GM18951 (cell line): ENCODE data around the gene S100A1.
"Not testable (repeated sequence)": the region's sequence is repeated elsewhere in the genome, so short reads cannot be mapped to it uniquely, and the experiment has no call there.

Source experiments
- POLR2A ChIP-seq: IDR thresholded peaks from 4 replicates; pipeline ENCODE4 v1.6.1; 2011; ENCODE audit warnings: mild to moderate bottlenecking; ENCODE audit not compliant: insufficient read length, insufficient read depth; ENCODE audit errors: extremely low read depth
- in situ Hi-C: fragments of 300-500 bp; cut with MboI; formaldehyde crosslinking; loops from one replicate; pipeline ENCODE4 v1.12.0; 2022; ENCODE audit warnings: low sequenced_read_pairs, mixed read lengths, inconsistent platforms; ENCODE audit not compliant: unreplicated experiment

The S100A1 gene

DNA sequence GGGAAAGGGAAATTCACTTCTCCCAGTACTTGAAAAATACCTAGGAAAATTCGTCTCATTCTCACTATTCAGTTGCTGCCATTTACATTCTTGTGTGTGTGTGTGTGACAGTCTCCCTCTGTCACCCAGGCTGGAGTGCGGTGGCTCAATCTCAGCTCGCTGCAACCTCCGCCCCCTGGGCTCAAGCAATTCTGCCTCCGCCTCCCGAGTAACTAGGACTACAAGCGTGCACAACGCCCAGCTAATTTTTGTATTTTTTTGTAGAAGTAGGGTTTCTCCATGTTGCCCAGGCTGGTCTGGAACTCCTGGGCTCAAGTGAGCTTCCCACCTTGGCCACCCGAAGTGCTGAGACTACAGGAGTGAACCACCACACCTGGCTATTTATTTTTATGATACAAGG, 31.4 kb downstream of the S100A1 start:
- TF ChIP-seq POLR2A = no peak
- in situ Hi-C loops = no loop called here

DNA sequence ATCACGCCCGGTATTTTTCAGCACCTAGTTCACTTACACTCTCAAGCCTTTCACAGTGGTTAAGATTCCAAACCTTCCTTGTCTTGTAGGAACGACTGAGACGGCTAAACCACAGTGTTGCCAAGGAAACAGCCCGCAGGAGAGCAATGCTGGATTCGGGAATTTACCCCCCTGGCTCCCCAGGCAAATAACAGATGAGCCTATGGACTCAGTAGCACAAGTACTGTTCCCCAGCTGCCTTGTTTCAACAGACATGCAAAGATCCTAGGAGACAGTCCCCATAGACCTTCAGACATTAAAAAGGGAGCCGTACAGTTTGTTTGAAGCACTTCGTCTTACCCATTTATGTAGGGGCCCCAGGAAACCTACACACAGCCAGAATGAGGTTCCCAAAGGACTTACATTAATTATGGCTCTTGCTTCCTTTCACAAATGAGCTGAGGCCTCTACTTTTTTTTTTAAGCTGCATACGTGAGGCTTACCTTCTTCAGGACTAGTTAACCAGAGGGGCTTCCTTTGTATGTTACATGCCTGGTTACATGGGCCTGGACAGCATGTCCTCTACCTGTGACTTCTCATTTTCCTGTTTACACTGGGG, 33.0 kb downstream of the S100A1 start:
- no peak for TF ChIP-seq POLR2A
- in situ Hi-C loops = no loop called here

DNA sequence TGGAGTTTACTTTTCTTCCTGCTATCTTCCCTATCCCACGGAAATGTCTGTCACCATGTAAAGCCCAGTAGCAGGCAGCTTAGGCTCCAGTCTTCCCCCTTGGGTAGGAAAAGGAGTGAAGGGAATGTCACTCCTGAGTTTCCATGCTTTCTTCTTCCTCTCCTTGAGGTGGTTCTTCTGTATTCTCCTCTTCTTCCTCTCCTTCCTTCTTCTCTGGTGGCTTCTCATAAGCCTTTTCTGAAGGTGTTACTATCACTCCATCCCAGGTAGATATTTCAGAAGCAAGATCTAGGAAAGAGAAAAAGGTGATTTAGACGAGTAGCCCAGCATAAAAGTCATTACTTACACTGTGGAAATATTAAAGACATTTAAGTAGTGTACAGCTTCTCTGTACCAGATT, 34.0 kb downstream of the S100A1 start:
- TF ChIP-seq POLR2A = no peak
- in situ Hi-C loops = no loop called here

DNA sequence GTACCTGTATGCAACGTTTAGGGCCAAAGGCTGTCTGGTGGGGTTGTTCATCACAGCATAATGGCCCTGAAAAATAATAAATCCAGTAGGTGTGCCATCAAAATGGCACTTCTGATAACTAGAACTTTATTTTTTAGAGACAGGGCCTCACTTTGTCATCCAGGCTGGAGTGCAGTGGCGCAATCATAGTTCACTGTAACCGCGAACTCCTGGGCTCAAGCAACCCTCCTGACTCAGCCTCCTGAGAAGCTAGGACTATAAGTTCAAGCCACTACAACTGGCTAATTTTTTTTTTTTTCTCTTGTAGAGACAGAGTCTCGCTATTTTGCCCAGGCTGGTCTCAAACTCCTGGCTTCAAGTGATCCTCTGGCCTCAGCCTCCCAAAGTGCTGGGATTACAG, 35.0 kb downstream of the S100A1 start:
- TF ChIP-seq POLR2A = no peak
- in situ Hi-C loops = no loop called here

DNA sequence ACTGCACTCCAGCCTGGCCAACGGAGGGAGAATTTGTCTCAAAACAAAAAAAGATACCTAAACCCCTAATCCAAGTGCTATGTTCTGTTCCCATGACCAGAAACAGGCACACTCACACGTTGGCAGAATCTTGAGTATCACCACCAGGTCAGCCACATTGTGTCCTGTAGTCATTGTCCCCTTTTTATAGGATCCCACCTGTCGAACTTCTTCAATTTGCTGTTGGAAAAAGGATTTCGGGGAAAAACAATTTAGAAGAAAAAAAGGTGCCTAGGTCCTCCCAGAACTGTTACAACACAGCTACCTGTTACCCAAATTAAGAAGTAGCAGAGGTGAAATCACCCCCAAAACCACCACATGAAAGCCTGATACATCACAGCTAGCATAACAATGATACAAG, 39.2 kb downstream of the S100A1 start:
- in situ Hi-C loops = no loop called here
- TF ChIP-seq POLR2A = no peak

DNA sequence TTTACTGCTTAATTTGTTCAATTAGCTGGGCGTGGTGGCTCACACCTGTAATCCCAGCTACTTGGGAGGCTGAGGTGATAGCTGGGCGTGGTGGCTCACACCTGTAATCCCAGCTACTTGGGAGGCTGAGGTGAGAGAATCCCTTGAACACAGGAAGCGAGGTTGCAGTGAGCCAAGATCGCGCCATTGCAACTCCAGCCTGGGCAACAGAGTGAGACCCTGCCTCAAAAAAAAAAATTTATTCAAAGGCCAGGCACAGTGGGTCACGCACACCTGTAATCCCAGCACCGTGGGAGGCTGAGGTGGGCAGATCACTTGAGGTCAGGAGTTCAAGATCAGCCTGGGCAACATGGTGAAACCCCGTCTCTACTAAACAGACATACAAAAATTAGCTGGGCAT, 40.4 kb downstream of the S100A1 start:
- in situ Hi-C loops = not testable (repeated sequence)

DNA sequence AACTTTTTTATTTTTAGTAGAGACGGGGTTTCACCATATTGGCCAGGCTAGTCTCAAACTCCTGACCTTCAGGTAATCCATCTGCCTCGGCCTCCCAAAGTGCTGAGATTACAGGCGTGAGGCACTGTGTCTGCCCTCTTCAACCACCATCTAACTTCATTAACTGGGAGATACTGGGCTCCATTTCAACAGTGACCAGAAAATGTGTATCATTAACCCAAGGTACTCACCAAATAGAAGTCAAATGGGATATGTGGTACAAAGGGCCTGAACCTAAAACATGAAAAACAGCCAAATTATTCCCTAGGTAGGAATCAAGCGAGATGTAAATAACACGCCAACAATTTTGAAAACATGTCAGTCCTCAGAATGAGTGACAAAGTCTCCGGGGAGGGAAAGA, 41.4 kb downstream of the S100A1 start:
- no peak for TF ChIP-seq POLR2A
- in situ Hi-C loops = loop anchor here (10.0 kb wide), 1 partner anchor 315 kb away; the partner anchor contains the start of gene RAB13

DNA sequence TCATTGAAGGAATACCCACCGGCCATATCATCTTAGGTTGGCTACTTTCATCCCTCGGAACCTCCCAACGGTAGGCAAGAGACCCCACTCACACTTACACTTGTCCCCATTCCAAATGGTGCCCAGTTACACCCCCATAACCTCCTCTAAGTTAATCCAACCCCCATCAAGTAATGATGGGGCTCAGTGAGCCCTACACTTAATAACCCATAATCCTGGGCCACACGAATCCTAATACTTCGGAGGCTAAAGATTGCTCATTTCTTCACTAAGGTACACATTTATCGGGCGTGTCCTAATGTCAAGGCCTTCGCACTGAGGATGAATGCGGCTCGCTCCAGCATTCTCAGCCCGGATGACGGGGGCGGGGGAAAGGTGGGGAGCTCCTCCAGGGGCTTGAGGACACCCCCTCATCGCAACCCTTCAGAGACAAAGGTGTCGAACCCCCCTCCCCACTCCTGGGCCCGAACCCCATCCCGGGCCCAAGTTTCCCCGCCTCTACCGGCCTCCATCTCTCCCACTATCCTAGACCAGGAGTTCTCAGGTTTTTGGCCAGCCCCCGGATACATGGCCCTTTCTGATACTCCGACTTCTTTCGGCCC, 42.1 kb downstream of the S100A1 start:
- no peak for TF ChIP-seq POLR2A
- in situ Hi-C loops = loop anchor here (10.0 kb wide), 1 partner anchor 314 kb away; the partner anchor contains the start of gene RAB13

DNA sequence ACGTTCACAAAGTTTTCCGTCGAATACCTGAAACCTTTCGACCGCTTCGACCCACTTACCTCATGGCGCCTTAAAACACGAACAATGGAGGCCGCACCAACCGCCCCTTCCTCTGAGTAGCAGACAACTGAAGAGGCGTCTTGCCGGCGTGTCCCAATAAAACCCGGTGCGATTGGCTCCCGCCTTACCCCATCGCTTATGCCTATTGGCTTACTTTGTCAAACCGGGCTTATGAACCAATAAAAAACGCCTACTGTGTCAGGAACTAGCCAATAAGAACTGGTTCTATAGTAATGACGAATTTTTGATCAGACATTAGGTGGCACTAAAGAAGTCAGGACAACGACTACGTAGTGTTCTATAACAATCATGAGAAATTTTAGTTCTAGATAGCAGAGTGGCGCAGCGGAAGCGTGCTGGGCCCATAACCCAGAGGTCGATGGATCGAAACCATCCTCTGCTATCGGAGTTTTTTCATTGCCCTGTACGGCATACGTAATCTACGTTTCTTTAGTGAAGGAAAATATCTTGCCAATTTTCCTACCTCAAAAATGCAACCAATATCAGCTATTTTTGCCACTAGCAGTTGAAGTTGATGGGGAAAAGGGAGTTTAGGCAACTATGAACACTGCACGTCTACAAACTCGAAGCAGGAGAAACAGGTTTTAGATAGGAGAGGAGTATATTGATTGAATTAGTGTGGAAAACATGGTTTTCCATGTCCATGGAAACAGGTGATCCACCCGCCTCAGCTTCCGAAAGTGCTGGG, 42.8 kb downstream of the S100A1 start, which contains the start of gene ILF2:
Gene ILF2 (minus strand): TSS at position 135 of the 769 bp plus-strand sequence. CDS start 71 bp downstream, at position 64.
- in situ Hi-C loops = loop anchor here (10.0 kb wide), 1 partner anchor 314 kb away; the partner anchor contains the start of gene RAB13
- peak; percentile 83 for TF ChIP-seq POLR2A

DNA sequence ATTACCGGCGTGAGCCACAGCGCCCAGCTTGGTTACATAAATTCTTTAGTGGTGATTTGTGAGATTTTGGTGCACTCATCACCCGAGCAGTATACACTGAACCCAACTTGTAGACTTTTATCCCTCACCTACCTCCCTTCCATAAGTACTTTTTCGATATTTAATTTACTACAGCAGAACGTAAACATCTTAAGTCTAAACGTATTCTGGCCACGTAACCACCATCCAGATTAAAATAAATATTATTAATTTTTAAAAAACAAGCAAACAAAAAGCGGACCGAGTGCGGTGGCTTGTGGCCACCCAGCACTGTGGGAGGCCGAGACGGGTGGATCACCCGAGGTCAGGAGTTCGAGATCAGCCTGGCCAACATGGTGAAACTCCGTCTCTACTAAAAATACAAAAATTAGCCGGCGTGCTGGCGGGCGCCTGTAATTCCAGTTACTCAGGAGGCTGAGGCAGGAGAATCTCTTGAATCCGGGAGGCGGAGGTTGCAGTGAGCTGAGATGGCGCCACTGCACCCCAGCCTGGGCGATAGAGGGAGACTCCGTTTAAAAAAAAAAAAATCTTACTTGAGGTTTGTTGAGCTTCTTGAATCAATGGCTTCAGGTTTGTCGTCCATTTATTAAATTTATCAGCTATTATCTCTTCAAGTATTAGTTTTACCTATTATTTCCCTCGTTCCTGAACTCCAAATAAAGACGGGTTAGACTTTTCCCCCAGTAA, 43.6 kb downstream of the S100A1 start:
- in situ Hi-C loops = loop anchor here (10.0 kb wide), 1 partner anchor 313 kb away; the partner anchor contains the start of gene RAB13

DNA sequence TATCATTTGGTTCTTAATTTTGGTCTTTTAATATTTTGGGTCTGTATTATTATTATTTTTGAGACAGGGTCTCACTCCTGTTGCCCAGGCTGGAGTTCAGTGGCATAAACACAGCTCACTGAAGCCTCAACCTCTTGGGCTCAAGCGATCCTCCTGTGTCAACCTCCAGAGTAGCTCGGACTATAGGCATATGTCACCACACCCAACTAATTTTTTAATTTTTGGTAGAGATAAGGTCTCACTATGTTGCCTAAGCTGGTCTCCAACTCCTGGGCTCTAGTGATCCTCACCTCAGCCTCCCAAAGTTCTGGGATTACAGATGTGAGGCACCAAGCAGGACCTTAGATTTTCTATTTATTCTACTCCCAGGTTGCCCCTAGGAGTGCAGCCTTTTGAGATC, 45.3 kb downstream of the S100A1 start:
- in situ Hi-C loops = loop anchor here (10.0 kb wide), 1 partner anchor 311 kb away; the partner anchor contains the start of gene RAB13
- TF ChIP-seq POLR2A = no peak

DNA sequence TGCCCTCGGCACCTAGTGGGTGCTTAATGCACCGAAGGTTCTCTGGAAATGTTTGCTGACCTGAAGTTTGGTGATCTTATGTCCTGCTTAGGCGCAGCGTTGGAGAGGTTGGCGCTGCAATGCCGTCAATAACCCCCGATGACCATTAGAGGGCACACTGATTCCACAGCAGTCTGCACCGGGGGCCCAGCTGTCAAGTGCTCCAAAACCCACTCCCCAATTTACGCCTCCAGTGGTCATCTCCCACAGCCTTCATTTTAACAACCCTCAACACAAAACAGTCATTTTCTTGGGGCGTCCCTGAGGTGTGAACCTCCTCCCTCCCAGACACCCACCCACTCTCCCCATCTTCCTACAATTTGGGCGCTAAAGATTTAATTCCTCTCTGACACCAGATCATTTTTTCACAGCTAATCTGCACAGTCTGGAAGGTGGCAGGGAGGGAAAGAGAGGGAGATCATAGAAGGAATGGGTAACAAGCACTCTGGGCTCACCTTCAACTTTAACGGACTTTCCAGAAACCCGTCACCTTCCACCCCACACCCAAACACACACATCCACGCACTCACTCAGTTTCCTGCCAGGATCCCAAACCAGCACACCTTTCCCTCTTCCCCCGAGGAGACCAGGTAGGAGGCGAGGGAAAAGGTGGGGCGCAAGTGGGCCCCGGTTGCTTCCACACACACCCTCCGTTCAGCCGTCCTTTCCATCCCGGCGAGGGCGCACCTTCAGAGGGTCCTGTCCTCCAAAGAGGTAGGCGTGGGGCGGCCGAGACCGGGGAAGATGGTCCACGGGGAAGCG, 49.7 kb downstream of the S100A1 start:
- in situ Hi-C loops = loop anchor here (5.0 to 10.0 kb wide), 2 partner anchors 69 to 307 kb away; partner anchors contain the start of gene RAB13
- no peak for TF ChIP-seq POLR2A

DNA sequence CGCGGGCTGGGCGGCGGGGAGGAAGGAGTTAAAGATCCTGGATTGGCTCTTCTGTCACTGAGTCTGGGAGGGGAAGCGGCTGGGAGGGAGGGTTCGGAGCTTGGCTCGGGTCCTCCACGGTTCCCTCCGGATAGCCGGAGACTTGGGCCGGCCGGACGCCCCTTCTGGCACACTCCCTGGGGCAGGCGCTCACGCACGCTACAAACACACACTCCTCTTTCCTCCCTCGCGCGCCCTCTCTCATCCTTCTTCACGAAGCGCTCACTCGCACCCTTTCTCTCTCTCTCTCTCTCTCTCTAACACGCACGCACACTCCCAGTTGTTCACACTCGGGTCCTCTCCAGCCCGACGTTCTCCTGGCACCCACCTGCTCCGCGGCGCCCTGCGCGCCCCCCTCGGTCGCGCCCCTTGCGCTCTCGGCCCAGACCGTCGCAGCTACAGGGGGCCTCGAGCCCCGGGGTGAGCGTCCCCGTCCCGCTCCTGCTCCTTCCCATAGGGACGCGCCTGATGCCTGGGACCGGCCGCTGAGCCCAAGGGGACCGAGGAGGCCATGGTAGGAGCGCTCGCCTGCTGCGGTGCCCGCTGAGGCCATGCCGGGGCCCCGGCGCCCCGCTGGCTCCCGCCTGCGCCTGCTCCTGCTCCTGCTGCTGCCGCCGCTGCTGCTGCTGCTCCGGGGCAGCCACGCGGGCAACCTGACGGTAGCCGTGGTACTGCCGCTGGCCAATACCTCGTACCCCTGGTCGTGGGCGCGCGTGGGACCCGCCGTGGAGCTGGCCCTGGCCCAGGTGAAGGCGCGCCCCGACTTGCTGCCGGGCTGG, 50.5 kb downstream of the S100A1 start, which contains the start of gene NPR1:
Gene NPR1 (plus strand): TSS at position 170 of the 818 bp plus-strand sequence. CDS start 421 bp downstream, at position 591.
- TF ChIP-seq POLR2A = no peak
- in situ Hi-C loops = loop anchor here (5.0 to 10.0 kb wide), 2 partner anchors 69 to 306 kb away; partner anchors contain the start of gene RAB13
